Transverse colon (tissue), 4 donors: ENCODE measurements around the gene TM2D3.

Experiments used
- CTCF ChIP-seq, 5 experiments: fragments of 200-600 bp in 3 of 5; fragments of 450-650 bp in 2 of 5; sonication (generic) in 3 of 5; IDR thresholded peaks; 1 replicate in 2 of 5; 2 replicates in 3 of 5; pipeline ENCODE4 v1.5.1; 2016 to 2017; ENCODE audit warnings: antibody characterized with exemption in 5 of 5, inconsistent platforms in 3 of 5, mild to moderate bottlenecking in 2 of 5, moderate library complexity in 1 of 5
- EP300 ChIP-seq: sonication (generic); formaldehyde crosslinking; IDR thresholded peaks from one replicate; pipeline ENCODE4 v1.6.1; 2017; ENCODE audit warnings: antibody characterized with exemption, low read depth
- POLR2A ChIP-seq: fragments of 450-650 bp; IDR thresholded peaks from one replicate; pipeline ENCODE4 v1.6.1; 2016; ENCODE audit warnings: antibody characterized with exemption, mild to moderate bottlenecking, moderate library complexity
- POLR2AphosphoS5 ChIP-seq, 3 donors: sonication (generic); formaldehyde crosslinking; IDR thresholded peaks; one replicate each; pipeline ENCODE4 v1.6.1; 2016; ENCODE audit warnings: antibody characterized with exemption in 3 of 3

DNA sequence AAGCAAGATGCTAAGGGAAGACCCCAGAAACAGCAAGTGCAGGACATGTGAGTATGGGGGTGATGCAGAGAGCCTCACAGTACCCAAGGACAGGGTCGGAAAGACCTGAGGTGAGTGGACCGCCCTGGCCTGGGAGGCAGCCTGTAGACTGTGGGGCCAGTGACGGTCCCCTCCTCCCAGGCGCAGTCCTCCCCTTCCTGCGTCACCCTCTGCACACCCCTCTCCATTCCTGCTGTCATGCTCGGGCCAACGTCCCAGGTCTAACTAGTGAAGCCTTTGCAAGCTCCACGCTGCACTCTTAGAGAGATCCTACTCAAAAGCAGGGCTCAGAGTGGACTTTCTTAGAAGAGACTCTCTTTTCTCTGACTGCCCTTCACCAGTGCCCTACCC is 41.6 kb downstream of the TM2D3 start:
- no peak for TF ChIP-seq CTCF (IDR thresholded peaks at IDR 0.05)
- TF ChIP-seq POLR2A, result no peak
- no peak for TF ChIP-seq POLR2AphosphoS5 (IDR thresholded peaks at IDR 0.05)
- no peak for TF ChIP-seq EP300
